ENCODE results near the gene FOXD1. TPM values are rescaled to one million over a fixed set of nuclear protein-coding genes. Genes with fewer than 3 reads are reported as not detected.

Gene FOXD1
- 7.1 TPM for total RNA-seq

GRCh38 chr5:73448463-73449136, at the start of gene FOXD1:
TSS of gene FOXD1 (minus strand) at chr5:73448777. CDS start at chr5:73448362, 415 bp downstream.
- intact Hi-C loops (cut with DNase I), result loop anchor here (2.0 to 5.0 kb wide), 2 partner anchors 30 to 49 kb away; partner anchors contain the start of gene BTF3
- no peak for TF ChIP-seq CTCF (IDR thresholded peaks at IDR 0.05)
- H3K27ac ChIP-seq, result peak within 1 kb of the TSS; percentile 89 to 96
- peak; percentile 81 to 95 for DNase-seq (ENCODE audit: low spot score in 2 of 2)
- H3K36me3 ChIP-seq, result peaks cover 0 to 8% of the 10 kb centered on the region in 2 donors
- H3K27me3 ChIP-seq, result no peaks in the 10 kb centered on the region
- H3K9me3 ChIP-seq, result no peaks in the 10 kb centered on the region
- peak within 1 kb of the TSS; percentile 68 to 86 for H3K4me3 ChIP-seq
- H3K4me1 ChIP-seq, result peaks cover 3 to 13% of the 10 kb centered on the region in 2 donors

GRCh38 chr5:73497497-73498056, 49.0 kb upstream of the FOXD1 start:
- DNase-seq (ENCODE audit: low spot score in 2 of 2), result no peak
- intact Hi-C loops (cut with DNase I), result loop anchor here (1.0 to 5.0 kb wide), 2 partner anchors 50 to 68 kb away; partner anchors contain the start of genes ANKRA2, FOXD1 and UTP15
- Histone ChIP-seq H3K27ac (peak overlapping the region; percentile 92 to 97), H3K4me3 (peak overlapping the region; percentile 89 to 98), H3K36me3 (peaks cover 10 to 15% of the 10 kb centered on the region in 2 donors), H3K4me1 (peaks cover 3 to 22% of the 10 kb centered on the region in 2 donors), H3K9me3 (no peaks in the 10 kb centered on the region), H3K27me3 (no peaks in the 10 kb centered on the region)
- TF ChIP-seq CTCF (IDR thresholded peaks at IDR 0.05), result no peak

GRCh38 chr5:73496984-73497457, 48.4 kb upstream of the FOXD1 start:
- Histone ChIP-seq H3K4me3 (peak overlapping the region in 1 of 2 donors; percentile 89), H3K27me3 (no peaks in the 10 kb centered on the region), H3K36me3 (peaks cover 9 to 10% of the 10 kb centered on the region in 2 donors), H3K4me1 (peaks cover 3 to 22% of the 10 kb centered on the region in 2 donors), H3K9me3 (no peaks in the 10 kb centered on the region), H3K27ac (peak overlapping the region; percentile 92 to 97)
- no peak for TF ChIP-seq CTCF (IDR thresholded peaks at IDR 0.05)
- no peak for DNase-seq (ENCODE audit: low spot score in 2 of 2)
- intact Hi-C loops (cut with DNase I), result loop anchor here (5.0 kb wide), 1 partner anchor 50 kb away; the partner anchor contains the start of gene FOXD1

GRCh38 chr5:73495772-73496335, 47.3 kb upstream of the FOXD1 start:
- intact Hi-C loops (cut with DNase I), result loop anchor here (5.0 kb wide), 1 partner anchor 49 kb away; the partner anchor contains the start of gene FOXD1
- TF ChIP-seq CTCF (IDR thresholded peaks at IDR 0.05), result no peak
- peaks cover 0 to 21% of the 10 kb centered on the region in 2 donors for H3K4me1 ChIP-seq
- no peak overlapping the region for H3K27ac ChIP-seq
- no peaks in the 10 kb centered on the region for H3K27me3 ChIP-seq
- H3K9me3 ChIP-seq, result no peaks in the 10 kb centered on the region
- no peaks in the 10 kb centered on the region for H3K36me3 ChIP-seq
- no peak overlapping the region for H3K4me3 ChIP-seq
- no peak for DNase-seq (ENCODE audit: low spot score in 2 of 2)

GRCh38 chr5:73494721-73495120, 46.1 kb upstream of the FOXD1 start:
- Histone ChIP-seq H3K27me3 (no peaks in the 10 kb centered on the region), H3K27ac (no peak overlapping the region), H3K9me3 (no peaks in the 10 kb centered on the region), H3K4me1 (peaks cover 0 to 10% of the 10 kb centered on the region in 2 donors), H3K4me3 (no peak overlapping the region), H3K36me3 (no peaks in the 10 kb centered on the region)
- intact Hi-C loops (cut with DNase I), result loop anchor here (5.0 kb wide), 1 partner anchor 47 kb away; the partner anchor contains the start of gene FOXD1
- no peak for DNase-seq (ENCODE audit: low spot score in 2 of 2)
- no peak for TF ChIP-seq CTCF (IDR thresholded peaks at IDR 0.05)
